Chondrocyte (in vitro differentiated cells): ENCODE measurements around the gene THAP12. TPM values are rescaled to one million over a fixed set of nuclear protein-coding genes. Genes with fewer than 3 reads are reported as not detected.

Experiments used
- DNase-seq: peaks from one replicate; pipeline ENCODE4 v3.0.0; 2021; ENCODE audit warnings: mixed read lengths, low spot score
- H3K27ac Mint-ChIP-seq: one replicate; pipeline ENCODE4 v1.8.0; 2021; ENCODE audit warnings: mild to moderate bottlenecking, moderate library complexity, mixed read lengths; ENCODE audit not compliant: unreplicated experiment
- H3K27me3 Mint-ChIP-seq: 2 replicates; pipeline ENCODE4 v1.8.0; 2021; ENCODE audit warnings: low read depth, mixed read lengths
- H3K36me3 Mint-ChIP-seq: 2 replicates; pipeline ENCODE4 v1.8.0; 2021; ENCODE audit warnings: low read depth, mixed read lengths
- H3K4me1 Mint-ChIP-seq: 2 replicates; pipeline ENCODE4 v1.8.0; 2021; ENCODE audit warnings: low read depth, mild to moderate bottlenecking, mixed read lengths
- H3K4me3 Mint-ChIP-seq: one replicate; pipeline ENCODE4 v1.8.0; 2021; ENCODE audit warnings: mild to moderate bottlenecking, moderate library complexity, mixed read lengths; ENCODE audit not compliant: unreplicated experiment
- H3K9me3 Mint-ChIP-seq: 2 replicates; pipeline ENCODE4 v1.8.0; 2021; ENCODE audit warnings: low read depth, mixed read lengths
- total RNA-seq: library from RNA; stranded (reverse); gene quantifications from 3 replicates; pipeline ENCODE4 v1.2.1, GENCODE V29; 2021
- TF ChIP-seq, protein P1 (sequence below): fragments of 200-600 bp; sonication (generic); IDR thresholded peaks from 2 replicates; pipeline ENCODE4 v1.5.0; 2021; ENCODE audit warnings: antibody characterized with exemption, mild to moderate bottlenecking, moderate library complexity

THAP12 gene
- total RNA-seq, 1 donor from 2014 or later, result 32.8 TPM

DNA sequence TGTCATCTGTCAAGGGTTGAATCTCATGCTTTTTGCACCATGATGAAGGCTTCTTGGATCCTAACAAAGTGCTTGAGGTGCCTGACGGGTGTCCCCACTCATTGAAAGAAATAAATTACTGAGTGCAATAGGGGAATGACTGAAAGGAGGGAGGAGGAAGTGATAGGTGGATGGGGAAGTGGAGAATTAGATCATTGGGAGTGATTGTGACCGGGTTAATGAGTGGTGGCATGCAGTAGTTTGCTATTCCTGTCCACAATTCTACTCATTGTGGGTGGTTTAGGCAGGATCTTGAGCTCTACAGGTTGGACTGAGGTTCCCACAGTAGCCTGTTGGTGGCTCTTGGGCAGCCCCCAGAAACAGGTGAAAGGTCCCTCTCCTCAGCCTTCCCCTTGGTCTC lies 44.3 kb downstream of the THAP12 start:
- no peak for DNase-seq
- no peaks in the 10 kb centered on the region for H3K36me3 Mint-ChIP-seq
- no peak overlapping the region for H3K27ac Mint-ChIP-seq
- peaks cover 5% of the 10 kb centered on the region for H3K9me3 Mint-ChIP-seq
- TF ChIP-seq, protein P1, sequence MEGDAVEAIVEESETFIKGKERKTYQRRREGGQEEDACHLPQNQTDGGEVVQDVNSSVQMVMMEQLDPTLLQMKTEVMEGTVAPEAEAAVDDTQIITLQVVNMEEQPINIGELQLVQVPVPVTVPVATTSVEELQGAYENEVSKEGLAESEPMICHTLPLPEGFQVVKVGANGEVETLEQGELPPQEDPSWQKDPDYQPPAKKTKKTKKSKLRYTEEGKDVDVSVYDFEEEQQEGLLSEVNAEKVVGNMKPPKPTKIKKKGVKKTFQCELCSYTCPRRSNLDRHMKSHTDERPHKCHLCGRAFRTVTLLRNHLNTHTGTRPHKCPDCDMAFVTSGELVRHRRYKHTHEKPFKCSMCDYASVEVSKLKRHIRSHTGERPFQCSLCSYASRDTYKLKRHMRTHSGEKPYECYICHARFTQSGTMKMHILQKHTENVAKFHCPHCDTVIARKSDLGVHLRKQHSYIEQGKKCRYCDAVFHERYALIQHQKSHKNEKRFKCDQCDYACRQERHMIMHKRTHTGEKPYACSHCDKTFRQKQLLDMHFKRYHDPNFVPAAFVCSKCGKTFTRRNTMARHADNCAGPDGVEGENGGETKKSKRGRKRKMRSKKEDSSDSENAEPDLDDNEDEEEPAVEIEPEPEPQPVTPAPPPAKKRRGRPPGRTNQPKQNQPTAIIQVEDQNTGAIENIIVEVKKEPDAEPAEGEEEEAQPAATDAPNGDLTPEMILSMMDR, result no peak
- H3K27me3 Mint-ChIP-seq, result no peaks in the 10 kb centered on the region
- H3K4me1 Mint-ChIP-seq, result peaks cover 5% of the 10 kb centered on the region
- no peak overlapping the region for H3K4me3 Mint-ChIP-seq

DNA sequence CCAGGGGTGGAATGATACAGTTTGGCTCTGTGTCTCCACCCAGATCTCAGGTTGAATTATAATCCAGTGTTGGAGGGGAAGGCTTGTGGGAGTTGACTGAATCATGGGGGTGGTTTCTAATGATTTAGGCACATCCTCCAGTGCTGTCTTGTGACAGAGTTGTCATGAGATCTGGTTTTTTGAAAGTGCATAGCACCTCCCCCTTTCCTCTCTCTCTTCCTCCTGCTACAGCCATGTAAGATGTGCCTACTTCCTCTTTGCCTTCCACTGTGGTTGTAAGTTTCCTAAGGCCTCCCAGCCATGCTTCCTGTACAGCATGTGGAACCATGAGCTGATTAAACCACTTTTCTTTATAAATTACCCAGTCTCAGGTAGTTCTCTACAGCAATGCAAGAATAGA lies 45.1 kb downstream of the THAP12 start:
- Mint-ChIP-seq H3K27ac (no peak overlapping the region), H3K4me3 (no peak overlapping the region), H3K9me3 (peaks cover 5% of the 10 kb centered on the region), H3K36me3 (no peaks in the 10 kb centered on the region), H3K27me3 (no peaks in the 10 kb centered on the region), H3K4me1 (peaks cover 5% of the 10 kb centered on the region)
- no peak for DNase-seq
- TF ChIP-seq, protein P1, result no peak

DNA sequence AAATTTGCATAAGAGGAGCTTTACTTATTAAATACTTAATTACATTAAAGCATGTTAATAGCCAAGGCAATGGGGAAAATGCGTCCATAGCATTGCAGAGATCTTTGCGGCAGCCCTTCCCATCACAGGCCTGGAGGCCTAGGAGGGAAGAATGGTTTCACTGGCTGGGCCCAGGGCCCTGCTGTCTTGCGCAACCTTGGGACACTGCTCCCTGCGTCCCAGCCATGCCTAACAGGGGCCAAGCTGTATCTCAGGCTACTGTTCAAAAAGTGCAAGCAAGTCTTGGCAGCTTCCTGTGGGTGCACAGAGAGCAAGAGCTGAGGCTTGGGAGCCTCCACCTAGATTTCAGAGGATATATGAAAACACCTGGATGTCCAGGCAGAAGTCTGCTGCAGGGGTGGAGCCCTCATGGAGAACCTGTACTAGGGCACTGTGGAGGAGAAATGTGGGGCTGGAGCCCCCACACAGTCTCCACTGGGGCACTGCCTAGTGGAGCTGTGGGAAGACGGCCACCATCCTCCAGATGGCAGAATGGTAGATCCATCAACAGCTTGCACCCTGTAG lies 46.0 kb downstream of the THAP12 start:
- Mint-ChIP-seq H3K4me1 (peaks cover 5% of the 10 kb centered on the region), H3K27me3 (no peaks in the 10 kb centered on the region), H3K27ac (no peak overlapping the region), H3K4me3 (no peak overlapping the region), H3K9me3 (peaks cover 5% of the 10 kb centered on the region), H3K36me3 (no peaks in the 10 kb centered on the region)
- TF ChIP-seq, protein P1, result no peak
- DNase-seq, result peak; percentile 61

DNA sequence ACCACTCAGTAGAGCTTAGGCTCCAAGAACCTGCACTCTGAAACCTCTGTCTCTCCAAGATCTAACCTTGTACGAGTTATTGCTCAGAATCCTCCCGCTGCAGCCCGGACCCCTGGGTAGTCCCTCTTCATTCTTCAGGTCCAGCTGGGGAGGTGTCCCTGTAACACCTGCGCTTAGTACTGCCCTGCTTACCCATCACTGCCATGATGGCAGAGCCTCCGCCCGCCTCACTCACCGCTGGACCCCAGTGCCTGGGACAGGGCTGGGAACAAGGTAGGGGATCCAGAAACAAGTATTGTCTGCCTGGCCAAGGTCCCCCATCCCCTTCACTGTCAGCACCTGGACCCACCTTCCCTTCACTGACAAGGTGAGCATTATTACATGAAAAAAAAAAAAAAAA lies 50.3 kb downstream of the THAP12 start:
- no peaks in the 10 kb centered on the region for H3K27me3 Mint-ChIP-seq
- peak; percentile 73 for DNase-seq
- TF ChIP-seq, protein P1, result no peak
- H3K9me3 Mint-ChIP-seq, result peaks cover 5% of the 10 kb centered on the region
- no peaks in the 10 kb centered on the region for H3K36me3 Mint-ChIP-seq
- no peak overlapping the region for H3K4me3 Mint-ChIP-seq
- no peak overlapping the region for H3K27ac Mint-ChIP-seq
- H3K4me1 Mint-ChIP-seq, result peaks cover 7% of the 10 kb centered on the region

DNA sequence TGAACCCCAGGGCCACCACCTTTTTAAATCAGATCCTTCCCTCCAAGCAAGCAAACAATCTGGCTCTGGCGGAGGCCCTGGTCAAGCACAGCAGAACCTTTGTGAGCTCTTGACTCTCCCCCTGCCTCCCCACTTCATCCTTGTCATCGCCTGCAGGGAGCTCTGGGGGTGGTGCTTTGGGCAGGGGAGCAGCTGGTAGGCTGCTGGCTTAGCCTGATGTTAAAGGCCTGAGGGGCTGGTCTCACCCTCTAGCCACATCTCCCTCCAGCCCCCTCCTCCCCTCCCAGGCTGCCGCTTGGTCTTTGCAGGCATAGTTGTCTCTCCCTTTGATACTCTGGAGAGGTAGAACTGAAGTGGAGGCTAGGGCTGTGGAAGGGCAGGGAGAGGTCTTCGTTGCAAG lies 50.9 kb downstream of the THAP12 start:
- Mint-ChIP-seq H3K9me3 (peaks cover 2% of the 10 kb centered on the region), H3K27ac (no peak overlapping the region), H3K4me3 (no peak overlapping the region), H3K36me3 (no peaks in the 10 kb centered on the region), H3K27me3 (no peaks in the 10 kb centered on the region), H3K4me1 (peaks cover 7% of the 10 kb centered on the region)
- TF ChIP-seq, protein P1, result no peak
- DNase-seq, result peak; percentile 51
